ENCODE results near the gene ZDHHC5.
A peak's percentile ranks its signal among the peaks of the same experiment; 100 is the strongest.

Gene ZDHHC5

DNA sequence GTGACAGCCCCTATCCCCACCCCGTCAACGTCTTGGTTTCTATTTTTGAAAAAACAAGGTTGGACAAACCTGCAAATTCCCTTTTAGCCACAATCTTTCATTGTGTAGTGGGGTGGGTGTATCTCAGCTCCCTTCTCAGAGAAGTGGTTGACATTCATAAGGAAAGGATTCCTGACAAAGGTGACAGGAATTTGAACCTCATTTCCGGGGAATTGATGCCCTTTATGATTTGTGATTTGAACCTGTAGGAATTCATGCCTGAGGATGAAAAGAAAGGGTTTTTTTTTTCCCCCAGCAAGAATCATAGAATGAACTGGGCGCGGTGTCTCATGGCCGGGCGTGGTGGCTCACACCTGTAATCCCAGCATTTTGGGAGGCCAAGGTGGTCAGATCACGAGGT, 32.7 kb upstream of the ZDHHC5 start:
- no peaks in the 10 kb centered on the region for H3K36me3 ChIP-seq (replicated peaks; ENCODE audit: insufficient read depth, low read length)
- no peaks in the 10 kb centered on the region for H3F3A ChIP-seq (ENCODE audit: insufficient read depth, low read length)
- H3K4me1 ChIP-seq (ENCODE audit: low read length): no peaks in the 10 kb centered on the region
- H3K4me3 ChIP-seq (ENCODE audit: low read length): no peak overlapping the region
- H2AFZ ChIP-seq (ENCODE audit: low read length): no peak overlapping the region
- H3K9me2 ChIP-seq (replicated peaks; ENCODE audit: insufficient read depth, low read length): no peaks in the 10 kb centered on the region
- no peaks in the 10 kb centered on the region for H3K9me3 ChIP-seq (replicated peaks; ENCODE audit: insufficient read depth, low read length)
- H3K79me2 ChIP-seq (ENCODE audit: low read length): no peaks in the 10 kb centered on the region
- TF ChIP-seq CTCF (IDR thresholded peaks at IDR 0.05; ENCODE audit: low read length) (no peak), EZH2 (optimal IDR thresholded peaks at IDR 0.05; ENCODE audit: low read depth, low read length) (no peak), EZH2phosphoT487 (IDR thresholded peaks at IDR 0.05; ENCODE audit: low read length) (no peak)
- H3K27ac ChIP-seq (ENCODE audit: low read length): no peak overlapping the region
- no peaks in the 10 kb centered on the region for H3K27me3 ChIP-seq (replicated peaks; ENCODE audit: insufficient read depth, low read length)
- H3K4me2 ChIP-seq (ENCODE audit: low read depth, low read length): no peak overlapping the region
- no peaks in the 10 kb centered on the region for H4K20me1 ChIP-seq (ENCODE audit: insufficient read depth, low read length)
- no peak overlapping the region for H3K9ac ChIP-seq (ENCODE audit: low read length)
- no peak for DNase-seq

GRCh38 chr11:57637626-57638004, 30.3 kb upstream of the ZDHHC5 start:
- peaks cover 5% of the 10 kb centered on the region; the same call in 1 of the 2 replicates for H3F3A ChIP-seq (ENCODE audit: insufficient read depth, low read length)
- no peaks in the 10 kb centered on the region for H4K20me1 ChIP-seq (ENCODE audit: insufficient read depth, low read length)
- no peaks in the 10 kb centered on the region for H3K36me3 ChIP-seq (replicated peaks; ENCODE audit: insufficient read depth, low read length)
- H2AFZ ChIP-seq (ENCODE audit: low read length): peak overlapping the region; percentile 97
- no peaks in the 10 kb centered on the region for H3K9me3 ChIP-seq (replicated peaks; ENCODE audit: insufficient read depth, low read length)
- H3K27ac ChIP-seq (ENCODE audit: low read length): no peak overlapping the region
- H3K79me2 ChIP-seq (ENCODE audit: low read length): no peaks in the 10 kb centered on the region
- TF ChIP-seq CTCF (IDR thresholded peaks at IDR 0.05; ENCODE audit: low read length) (no peak), EZH2 (optimal IDR thresholded peaks at IDR 0.05; ENCODE audit: low read depth, low read length) (no peak), EZH2phosphoT487 (IDR thresholded peaks at IDR 0.05; ENCODE audit: low read length) (no peak)
- H3K4me1 ChIP-seq (ENCODE audit: low read length): peaks cover 3% of the 10 kb centered on the region; the same call in 1 of the 2 replicates
- peak overlapping the region; percentile 67; the same call in 1 of the 2 replicates for H3K9ac ChIP-seq (ENCODE audit: low read length)
- H3K4me3 ChIP-seq (ENCODE audit: low read length): peak overlapping the region; percentile 83; the same call in 1 of the 2 replicates
- no peaks in the 10 kb centered on the region for H3K9me2 ChIP-seq (replicated peaks; ENCODE audit: insufficient read depth, low read length)
- DNase-seq: no peak
- H3K4me2 ChIP-seq (ENCODE audit: low read depth, low read length): peak overlapping the region; percentile 98; the same call in 1 of the 2 replicates
- no peaks in the 10 kb centered on the region for H3K27me3 ChIP-seq (replicated peaks; ENCODE audit: insufficient read depth, low read length)

DNA sequence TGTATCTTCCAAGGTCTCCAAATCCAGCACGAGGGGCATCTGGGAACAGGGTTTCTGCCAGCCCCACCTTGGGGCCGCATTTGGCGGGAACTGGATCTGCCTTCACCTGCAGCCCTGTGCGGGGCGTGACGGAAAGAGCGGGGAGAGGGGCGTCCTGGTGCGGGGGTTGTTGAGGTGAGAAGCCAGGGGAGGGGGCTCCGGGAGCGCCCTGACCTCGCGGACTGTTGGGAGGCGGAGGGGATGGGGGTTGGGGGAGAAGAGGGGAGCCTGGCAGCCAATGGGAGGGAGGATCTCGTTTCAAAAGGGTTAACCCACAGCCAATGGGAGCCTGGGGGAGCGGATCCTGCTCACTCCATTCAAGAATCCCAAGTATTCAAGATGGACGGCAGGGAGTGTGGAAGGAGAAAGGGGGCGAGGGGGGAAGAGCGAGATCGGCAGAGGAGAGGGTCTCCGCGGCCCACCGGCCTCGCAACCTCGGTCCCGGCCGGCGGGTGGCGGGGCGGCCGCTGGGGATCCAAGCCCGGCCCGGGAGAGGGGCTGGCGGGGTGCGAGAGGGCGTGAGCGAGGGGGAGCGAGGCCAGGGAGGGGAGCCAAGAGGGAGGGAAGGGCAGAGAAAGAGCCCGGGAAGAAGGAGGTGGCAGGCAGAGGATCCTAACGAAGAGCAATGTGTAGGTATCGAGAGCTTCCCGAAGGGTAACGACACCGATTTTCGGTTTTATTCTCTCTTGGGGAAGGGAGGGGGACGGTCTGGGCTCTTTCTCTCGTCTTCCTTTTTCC, 29.7 kb upstream of the ZDHHC5 start:
- Histone ChIP-seq H3F3A (ENCODE audit: insufficient read depth, low read length) (peaks cover 5% of the 10 kb centered on the region; the same call in 1 of the 2 replicates), H2AFZ (ENCODE audit: low read length) (peak overlapping the region; percentile 97), H4K20me1 (ENCODE audit: insufficient read depth, low read length) (no peaks in the 10 kb centered on the region), H3K9ac (ENCODE audit: low read length) (peak overlapping the region; percentile 67), H3K9me2 (replicated peaks; ENCODE audit: insufficient read depth, low read length) (no peaks in the 10 kb centered on the region), H3K79me2 (ENCODE audit: low read length) (no peaks in the 10 kb centered on the region), H3K4me2 (ENCODE audit: low read depth, low read length) (peak overlapping the region; percentile 98), H3K27me3 (replicated peaks; ENCODE audit: insufficient read depth, low read length) (no peaks in the 10 kb centered on the region), H3K9me3 (replicated peaks; ENCODE audit: insufficient read depth, low read length) (no peaks in the 10 kb centered on the region), H3K4me1 (ENCODE audit: low read length) (peaks cover 3% of the 10 kb centered on the region; the same call in 1 of the 2 replicates), H3K4me3 (ENCODE audit: low read length) (peak overlapping the region; percentile 83), H3K27ac (ENCODE audit: low read length) (no peak overlapping the region), H3K36me3 (replicated peaks; ENCODE audit: insufficient read depth, low read length) (no peaks in the 10 kb centered on the region)
- TF ChIP-seq EZH2phosphoT487 (IDR thresholded peaks at IDR 0.05; ENCODE audit: low read length) (no peak), EZH2 (optimal IDR thresholded peaks at IDR 0.05; ENCODE audit: low read depth, low read length) (no peak), CTCF (IDR thresholded peaks at IDR 0.05; ENCODE audit: low read length) (no peak; the same call in 1 of the 2 replicates)
- no peak for DNase-seq

All from MM.1S (cell line).